K562 (cell line): ENCODE data around the gene NUP107. TPM values are rescaled to one million over a fixed set of nuclear protein-coding genes. Genes with fewer than 3 reads are reported as not detected.

ENCODE experiments used
- ATAC-seq: fragments of 200-7000 bp; cut with Tn5 transposase; 3 replicates; pipeline ENCODE4 v1.9.1; 2020; ENCODE audit warnings: moderate library complexity
- Bru-seq: library from RNA; stranded (reverse); fragments of 400-500 nt; gene quantifications from one replicate; lab custom pipeline; 2021; lab: Mats Ljungman, UMichigan
- BruChase-seq, 2 experiments: library from RNA; stranded (reverse); fragments of 400-500 nt; gene quantifications; one replicate each; lab custom pipeline; 2021; lab: Mats Ljungman, UMichigan
- BruUV-seq: library from RNA; stranded (reverse); fragments of 400-500 nt; replicated peaks from 2 replicates; lab custom pipeline; 2021; lab: Mats Ljungman, UMichigan
- CTCF ChIA-PET: fragments of 300-600 bp; formaldehyde crosslinking; extraction: SDS; loops from one replicate; lab custom pipeline; 2021; ENCODE audit warnings: low intra/inter-chr PET ratio; lab: Yijun Ruan, JAX
- POLR2A ChIA-PET: fragments of 300-600, 350-650 bp; sonication (Branson Sonifier 250); formaldehyde crosslinking; extraction: SDS; loops from one replicate; lab custom pipeline; 2021; ENCODE audit warnings: antibody characterized with exemption, inconsistent platforms; lab: Yijun Ruan, JAX
- DNase-seq, 4 experiments: peaks; one replicate each; pipeline versions ENCODE4 v3.0.0 to v3.0.0-alpha.2; 2011 to 2018; ENCODE audit warnings: low spot score in 3 of 4, mixed read lengths in 3 of 4; ENCODE audit errors: extremely low read depth in 1 of 4
- FAIRE-seq: peaks from 2 replicates; lab custom pipeline; 2011; peaks lifted over from hg19 to GRCh38; lab: Jason Lieb, UNC
- H2AFZ ChIP-seq: 2 replicates; pipeline ENCODE4 v1.6.0; 2011; ENCODE audit warnings: low read depth, low read length, control low read depth, inconsistent platforms
- H3K27ac ChIP-seq: fragments of 200-600 bp; 3 replicates; pipeline ENCODE4 v1.8.0; 2011; ENCODE audit warnings: low read depth, mild to moderate bottlenecking, control low read depth, inconsistent platforms, low read length, moderate library complexity, mixed read lengths; ENCODE audit errors: extremely low read depth
- H3K27me3 ChIP-seq, 2 experiments: fragments of 300-600 bp in 1 of 2; 2 replicates in 1 of 2; 3 replicates in 1 of 2; pipeline versions ENCODE4 v1.6.0 to v1.8.0; 2011; ENCODE audit warnings: inconsistent platforms in 2 of 2, low read length in 2 of 2, mild to moderate bottlenecking in 1 of 2, mixed read lengths in 1 of 2, moderate library complexity in 1 of 2; ENCODE audit not compliant: control insufficient read depth in 2 of 2, insufficient read depth in 2 of 2
- H3K36me3 ChIP-seq: fragments of 300-600 bp; 3 replicates; pipeline ENCODE4 v1.8.0; 2011; ENCODE audit warnings: mild to moderate bottlenecking, low read length, inconsistent platforms; ENCODE audit not compliant: control insufficient read depth, insufficient read depth
- H3K4me1 ChIP-seq, 2 experiments: fragments of 200-600 bp in 1 of 2; replicated peaks in 1 of 2; 2 replicates in 1 of 2; 3 replicates in 1 of 2; pipeline versions ENCODE4 v1.5.1 to v1.8.0; 2011; ENCODE audit warnings: inconsistent platforms in 2 of 2, low read length in 2 of 2, mild to moderate bottlenecking in 1 of 2, mixed read lengths in 1 of 2, moderate library complexity in 1 of 2; ENCODE audit not compliant: control insufficient read depth in 2 of 2, insufficient read depth in 2 of 2
- H3K4me2 ChIP-seq: 2 replicates; pipeline ENCODE4 v1.6.1; 2011; ENCODE audit warnings: low read length, control low read depth, inconsistent platforms, mixed read lengths; ENCODE audit not compliant: insufficient read depth
- H3K4me3 ChIP-seq: fragments of 200-600 bp; sonication (generic), shearing (Covaris generic); 2 replicates; pipeline ENCODE4 v1.5.1; 2016; ENCODE audit warnings: control low read depth, inconsistent platforms
- H3K79me2 ChIP-seq: fragments of 200-600 bp; 3 replicates; pipeline ENCODE4 v1.8.0; 2011; ENCODE audit warnings: low read length, inconsistent platforms; ENCODE audit not compliant: control insufficient read depth, insufficient read depth
- H3K9ac ChIP-seq, 2 experiments: 2 replicates each; pipeline versions ENCODE4 v1.6.0 to v1.6.1; 2011; ENCODE audit warnings: low read depth in 2 of 2, low read length in 2 of 2, control low read depth in 1 of 2, inconsistent platforms in 1 of 2, mild to moderate bottlenecking in 1 of 2, mixed read lengths in 1 of 2; ENCODE audit not compliant: insufficient read depth in 1 of 2
- H3K9me1 ChIP-seq: one replicate; pipeline ENCODE4 v1.6.0; 2011; ENCODE audit warnings: inconsistent platforms, mild to moderate bottlenecking, low read length, moderate library complexity; ENCODE audit not compliant: control insufficient read depth, insufficient read depth
- H3K9me3 ChIP-seq: replicated peaks from 2 replicates; pipeline ENCODE4 v1.5.1; 2011; ENCODE audit warnings: low read depth, low read length, inconsistent platforms; ENCODE audit not compliant: control insufficient read depth, insufficient read depth
- H4K20me1 ChIP-seq: replicated peaks from 2 replicates; pipeline ENCODE4 v1.6.1; 2011; ENCODE audit warnings: low read length, inconsistent platforms, mixed read lengths; ENCODE audit not compliant: control insufficient read depth, insufficient read depth
- BCL6 ChIP-seq: fragments of 250-450 bp; sonication (Bioruptor Pico); IDR thresholded peaks from 2 replicates; pipeline ENCODE4 v1.4.0; 2020
- MXI1 ChIP-seq: IDR thresholded peaks from 2 replicates; pipeline ENCODE4 v1.6.1; 2011; ENCODE audit warnings: low read depth, mild to moderate bottlenecking, improper control_type of control experiment, low read length
- NFE2 ChIP-seq: IDR thresholded peaks from 2 replicates; pipeline ENCODE4 v1.6.1; 2014; ENCODE audit warnings: antibody characterized with exemption, low read depth
- SIRT6 ChIP-seq: IDR thresholded peaks from one replicate; pipeline ENCODE4 v1.6.1; 2012; ENCODE audit warnings: low read depth, mild to moderate bottlenecking, control low read depth, inconsistent platforms, low read length, moderate library complexity
- ZBTB40 ChIP-seq, 2 experiments: fragments of 450-650 bp in 1 of 2; sonication (generic) in 1 of 2; formaldehyde crosslinking in 1 of 2; IDR thresholded peaks; 2 replicates each; pipeline versions ENCODE4 v1.7.1 to v1.9.0; 2016 to 2022; ENCODE audit warnings: inconsistent platforms in 1 of 2, mild to moderate bottlenecking in 1 of 2, missing genetic modification reagents in 1 of 2
- WGBS: fragments of 100-300 bp; shearing (Covaris generic); methylation state at CpG from one replicate; pipeline ENCODE4 v1.1.6; 2016; ENCODE audit warnings: low coverage, mixed read lengths; ENCODE audit not compliant: insufficient coverage; ENCODE audit errors: missing lambda C conversion rate; 5-methylcytosine and 5-hydroxymethylcytosine counted together
- in situ Hi-C: fragments of 300-500 bp; cut with MboI; formaldehyde crosslinking; loops from 4 replicates; pipeline ENCODE4 v1.15.0; 2018; ENCODE audit warnings: inconsistent platforms, mixed read lengths
- intact Hi-C: fragments of 100-400 bp; cut with micrococcal nuclease; formaldehyde crosslinking; loops from 2 replicates; pipeline ENCODE4 v1.14.2; 2022
- long read RNA-seq, 3 experiments: library from polyadenylated mRNA in 2 of 3; library from RNA in 1 of 3; unstranded in 2 of 3; stranded (forward) in 1 of 3; transcript quantifications; one replicate each; pipeline ENCODE4 v2.0.0, GENCODE V29; 2019 to 2022
- polyA minus RNA-seq, 3 experiments: library from RNA; depleted of rRNA, polyadenylated mRNA; stranded (reverse); fragments of >200 nt; gene quantifications; 2 replicates each; pipeline ENCODE4 v1.2.3, GENCODE V29; 2011
- polyA plus RNA-seq, 8 experiments: library from polyadenylated mRNA; depleted of rRNA in 4 of 8; stranded (reverse) in 5 of 8; unstranded in 3 of 8; fragments of >200 nt; fragmentation: Nextera tagmentation in 2 of 8; fragmentation: Illumina TruSeq in 1 of 8; extraction: Ambion mirVana in 2 of 8; extraction: Trizol in 1 of 8; gene quantifications; 2 replicates each; pipeline versions ENCODE4 v1.2.1 to v1.2.3, GENCODE V29; 2011 to 2014; ENCODE audit warnings: inconsistent platforms in 1 of 8, missing spikeins in 1 of 8
- total RNA-seq, 7 experiments: library from RNA; depleted of rRNA in 6 of 7; stranded (reverse); fragments of >200 nt in 6 of 7; fragmentation: Illumina TruSeq in 2 of 7; extraction: Trizol in 2 of 7; gene quantifications; 2 replicates each; pipeline versions ENCODE4 v1.2.1 to v1.2.3, GENCODE V29; 2011 to 2021; ENCODE audit warnings: low replicate concordance in 1 of 7

Gene NUP107
- 223 and 507 TPM in 2 replicates for total RNA-seq (2011; cell fraction: chromatin; rRNA removed; ENCODE audit: low replicate concordance)
- 95.6 and 107 TPM in 2 replicates for total RNA-seq (2011; cell fraction: nucleolus; rRNA removed)
- 146 and 148 TPM in 2 replicates for total RNA-seq (2011; cell fraction: nucleoplasm; rRNA removed)
- 126 and 129 TPM in 2 replicates for total RNA-seq (2014; rRNA removed)
- total RNA-seq (2014; rRNA removed; fragmentation: Illumina TruSeq; extraction: Trizol), result 204 and 214 TPM in 2 replicates
- 159 and 172 TPM in 2 replicates for total RNA-seq (2015; rRNA removed; fragmentation: Illumina TruSeq; extraction: Trizol)
- 149 and 161 TPM in 2 replicates for total RNA-seq (2021)
- 196 and 277 TPM in 2 replicates for polyA plus RNA-seq (2011; rRNA removed)
- 60.1 and 90.9 TPM in 2 replicates for polyA plus RNA-seq (2011; cell fraction: cytosol; rRNA removed)
- 94.7 and 112 TPM in 2 replicates for polyA plus RNA-seq (2011; cell fraction: nucleus; rRNA removed)
- 88.3 and 124 TPM in 2 replicates for polyA plus RNA-seq (2012)
- 168 and 199 TPM in 2 replicates for polyA plus RNA-seq (2014; fragmentation: Illumina TruSeq; extraction: Trizol)
- polyA plus RNA-seq (2014; fragmentation: Nextera tagmentation; extraction: Ambion mirVana), result 100 to 1,000 TPM; 162 to 218 TPM
- 175 and 201 TPM in 2 replicates for polyA plus RNA-seq (2014; rRNA removed)
- 237 and 241 TPM in 2 replicates for polyA minus RNA-seq (2011; rRNA and poly(A)+ RNA removed)
- 94.6 and 128 TPM in 2 replicates for polyA minus RNA-seq (2011; cell fraction: cytosol; rRNA and poly(A)+ RNA removed)
- polyA minus RNA-seq (2011; cell fraction: nucleus; rRNA and poly(A)+ RNA removed), result 70.7 and 128 TPM in 2 replicates
- percentile 86 among the genes with signal in this experiment for Bru-seq, nascent RNA
- percentile 92 among the genes with signal in this experiment for BruChase-seq, experiment 1, labeled RNA remaining after a 2-hour chase
- percentile 93 among the genes with signal in this experiment for BruChase-seq, experiment 2, labeled RNA remaining after a 6-hour chase
- long read RNA-seq, experiment 1, full-length matches to known transcripts, result 338 of 551 reads
- long read RNA-seq, experiment 1, partial matches to known transcripts, result 143 of 551 reads
- long read RNA-seq, experiment 1, other reads (novel, unspliced or antisense), result 70 of 551 reads
- long read RNA-seq, experiment 2, full-length matches to known transcripts, result 16 of 70 reads
- long read RNA-seq, experiment 2, partial matches to known transcripts, result 37 of 70 reads
- long read RNA-seq, experiment 2, other reads (novel, unspliced or antisense), result 17 of 70 reads
- long read RNA-seq, experiment 3, full-length matches to known transcripts, result 41 of 111 reads
- long read RNA-seq, experiment 3, partial matches to known transcripts, result 55 of 111 reads
- long read RNA-seq, experiment 3, other reads (novel, unspliced or antisense), result 15 of 111 reads

GRCh38 chr12:68686595-68687521 lies at the start of gene NUP107:
Gene NUP107, plus strand, starts transcription at chr12:68686978. Its CDS starts 88 bp downstream, at chr12:68687066.
- FAIRE-seq, result peak; percentile 99
- in situ Hi-C loops (no loop called here), intact Hi-C loops (loop anchor here (2.0 kb wide), 1 partner anchor 76 kb away; the partner anchor contains the start of gene RAP1B)
- TSS peak; percentile 60 for BruUV-seq
- ATAC-seq, result peak; percentile 95
- Histone ChIP-seq H3K4me2 (peak within 1 kb of the TSS; percentile 98), H3K27ac (peak within 1 kb of the TSS; percentile 98), H3K9me3 (no peaks in the 10 kb centered on the region), H3K79me2 (peaks cover 44% of the 10 kb centered on the region), H3K4me1 (peaks cover 5 to 14% of the 10 kb centered on the region in 2 experiments; a peak in 3 of 5 replicates), H3K27me3 (no peaks in the 10 kb centered on the region), H3K4me3 (peak within 1 kb of the TSS; percentile 85), H2AFZ (peak within 1 kb of the TSS; percentile 97), H3K36me3 (peaks cover 36% of the 10 kb centered on the region), H4K20me1 (no peaks in the 10 kb centered on the region), H3K9ac (peak within 1 kb of the TSS; percentile 99), H3K9me1 (no peaks in the 10 kb centered on the region)
- ChIA-PET POLR2A (interaction anchor here (0.7 to 1.7 kb wide), 5 partner anchors 9 to 63 kb away, joined by 3 to 7 read pairs (median 4); partner anchors contain the start of gene SLC35E3), CTCF (no interaction called here)
- DNase-seq, result peak; percentile 95 to 100 (median 98)
- WGBS, result under 1% methylated on average over 44 of the region's 44 CpGs
- TF ChIP-seq BCL6 (CRISPR knock-in tag) (no peak), MXI1 (no peak), NFE2 (peak; percentile 76), SIRT6 (no peak), ZBTB40 (IDR thresholded peaks at IDR 0.05) (peak; percentile 100), ZBTB40 (CRISPR knock-in tag; IDR thresholded peaks at IDR 0.05) (no peak)
